Mucosa of gallbladder (tissue), 1 donor: ENCODE measurements around the gene ASCC1. TPM values are rescaled to one million over a fixed set of nuclear protein-coding genes. Genes with fewer than 3 reads are reported as not detected.
A peak's percentile ranks its signal among the peaks of the same experiment; 100 is the strongest.
"Not testable (repeated sequence)": the region's sequence is repeated elsewhere in the genome, so short reads cannot be mapped to it uniquely, and the experiment has no call there.

ENCODE experiments used
- DNase-seq: peaks from one replicate; pipeline ENCODE4 v3.0.0-alpha.2; 2020; ENCODE audit warnings: low spot score
- total RNA-seq: library from RNA; stranded (reverse); gene quantifications from one replicate; pipeline ENCODE4 v1.2.1, GENCODE V29; 2021
- donor health status: DM: no; HTN: no; CAD: no.

The ASCC1 gene
- total RNA-seq, 1 donor from 2014 or later = 27.5 TPM

- DNase-seq = peak; percentile 82
Measured at GRCh38 chr10:72171175-72171630, 44.9 kb downstream of the ASCC1 start.

- DNase-seq = no peak
Measured at GRCh38 chr10:72170733-72171132, 45.3 kb downstream of the ASCC1 start.

- peak; percentile 85 for DNase-seq
Measured at GRCh38 chr10:72170263-72170662, 45.8 kb downstream of the ASCC1 start.

GRCh38 chr10:72167118-72167517, 49.0 kb downstream of the ASCC1 start:
- DNase-seq = no peak

GRCh38 chr10:72164617-72165016, 51.5 kb downstream of the ASCC1 start:
- DNase-seq = no peak

GRCh38 chr10:72162978-72163377, 53.1 kb downstream of the ASCC1 start:
- DNase-seq = no peak

- no peak for DNase-seq
Measured at GRCh38 chr10:72158176-72158575, 57.9 kb downstream of the ASCC1 start.

GRCh38 chr10:72156223-72156622, 59.9 kb downstream of the ASCC1 start:
- no peak for DNase-seq

- DNase-seq = no peak
Measured at GRCh38 chr10:72152286-72152685, 63.8 kb downstream of the ASCC1 start.

- not testable (repeated sequence) for DNase-seq
Measured at GRCh38 chr10:72150746-72151478, 65.2 kb downstream of the ASCC1 start.

- not testable (repeated sequence) for DNase-seq
Measured at GRCh38 chr10:72147324-72147584, 68.8 kb downstream of the ASCC1 start.

- DNase-seq = no peak
Measured at GRCh38 chr10:72146559-72147323, 69.3 kb downstream of the ASCC1 start.

GRCh38 chr10:72146071-72146470, 70.0 kb downstream of the ASCC1 start:
- no peak for DNase-seq

- DNase-seq = no peak
Measured at GRCh38 chr10:72145657-72146056, 70.4 kb downstream of the ASCC1 start.

- DNase-seq = no peak
Measured at GRCh38 chr10:72140850-72141249, 75.2 kb downstream of the ASCC1 start.

GRCh38 chr10:72140174-72140573, 75.9 kb downstream of the ASCC1 start:
- no peak for DNase-seq

- no peak for DNase-seq
Measured at GRCh38 chr10:72137583-72137982, 78.5 kb downstream of the ASCC1 start.

- not testable (repeated sequence) for DNase-seq
Measured at GRCh38 chr10:72136225-72136624, 79.9 kb downstream of the ASCC1 start.

- DNase-seq = no peak
Measured at GRCh38 chr10:72134785-72135767, 81.0 kb downstream of the ASCC1 start.

GRCh38 chr10:72133517-72133916, 82.6 kb downstream of the ASCC1 start:
- no peak for DNase-seq

GRCh38 chr10:72132854-72133253, 83.2 kb downstream of the ASCC1 start:
- DNase-seq = no peak

- DNase-seq = no peak
Measured at GRCh38 chr10:72127571-72127970, 88.5 kb downstream of the ASCC1 start.
